HG02973 (cell line): ENCODE measurements around the gene CDIPT.
"Not testable (repeated sequence)": the region's sequence is repeated elsewhere in the genome, so short reads cannot be mapped to it uniquely, and the experiment has no call there.

Source experiments
- ATAC-seq: cut with Tn5 transposase; IDR thresholded peaks from one replicate; pipeline ENCODE4 v1.9.1; 2021; ENCODE audit warnings: moderate library complexity; ENCODE audit not compliant: unreplicated experiment

The CDIPT gene

DNA sequence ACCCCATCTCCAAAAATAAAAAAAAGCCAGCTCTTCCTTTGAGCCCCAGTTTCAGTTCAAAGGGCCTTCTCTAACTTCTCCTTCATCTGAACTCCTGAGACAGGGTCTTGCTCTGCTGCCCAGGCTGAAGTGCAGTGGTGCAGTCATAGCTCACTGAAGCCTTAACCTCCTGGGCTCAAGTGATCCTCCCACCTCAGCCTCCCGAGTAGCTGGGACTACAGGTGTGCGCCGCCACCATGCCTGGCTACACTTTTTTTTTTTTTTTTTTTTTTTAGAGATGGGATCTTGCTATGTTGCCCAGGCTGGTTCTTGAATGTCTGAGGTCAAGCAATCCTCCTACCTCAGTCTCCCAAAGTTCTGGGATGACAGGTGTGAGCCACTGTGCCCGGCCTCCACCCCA is 29.8 kb downstream of the CDIPT start:
- not testable (repeated sequence) for ATAC-seq

DNA sequence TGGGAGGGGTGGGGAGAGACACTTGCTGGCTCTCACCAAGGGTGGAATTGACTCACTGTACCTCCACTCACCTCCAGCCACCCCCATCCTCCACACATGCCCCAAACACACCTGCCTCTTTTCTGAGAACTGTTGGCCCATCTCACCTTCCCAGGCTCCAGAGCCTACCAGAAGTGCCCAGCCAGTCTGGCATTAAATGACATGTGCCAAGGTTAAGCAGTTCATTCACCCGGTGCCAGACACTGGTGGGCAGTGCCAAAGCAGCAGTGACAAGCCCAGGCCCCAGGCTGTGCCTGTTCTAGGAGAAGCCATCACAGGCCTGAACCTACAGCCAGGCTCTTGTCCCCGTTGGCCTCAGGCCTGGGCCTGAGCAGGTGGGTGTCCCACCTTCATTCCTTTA is 31.5 kb downstream of the CDIPT start:
- no peak for ATAC-seq

GRCh38 chr16:29830774-29831173 is 32.3 kb downstream of the CDIPT start:
- ATAC-seq, result no peak

- no peak for ATAC-seq
Measured at GRCh38 chr16:29826342-29826695, 36.7 kb downstream of the CDIPT start.

- ATAC-seq, result no peak
Measured at GRCh38 chr16:29825145-29826044, 37.6 kb downstream of the CDIPT start.

DNA sequence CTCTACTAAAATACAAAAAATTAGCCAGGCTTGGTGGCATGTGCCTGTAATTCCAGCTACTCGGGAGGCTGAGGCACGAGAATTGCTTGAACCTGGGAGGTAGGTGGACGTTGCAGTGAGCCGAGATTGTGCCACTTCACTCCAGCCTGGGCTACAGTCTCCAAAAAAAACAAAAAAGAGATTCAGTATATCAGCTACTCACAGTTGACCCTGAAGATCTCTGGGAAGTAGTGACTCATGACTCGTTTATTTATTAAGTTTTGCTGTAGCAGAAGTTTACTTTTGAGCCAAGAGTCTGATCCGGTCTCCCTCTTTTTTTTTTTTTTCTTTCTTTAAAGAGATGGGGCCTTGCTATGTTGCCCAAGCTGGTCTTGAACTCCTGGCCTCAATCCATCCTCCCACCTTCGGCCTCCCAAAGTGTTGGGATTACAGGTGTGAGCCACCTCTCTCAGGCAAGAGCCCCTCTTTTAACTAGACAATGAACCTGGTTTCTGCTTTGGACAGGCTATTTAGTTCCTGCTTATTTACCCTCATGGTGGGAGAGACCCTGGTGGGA is 38.4 kb downstream of the CDIPT start:
- ATAC-seq, result no peak

DNA sequence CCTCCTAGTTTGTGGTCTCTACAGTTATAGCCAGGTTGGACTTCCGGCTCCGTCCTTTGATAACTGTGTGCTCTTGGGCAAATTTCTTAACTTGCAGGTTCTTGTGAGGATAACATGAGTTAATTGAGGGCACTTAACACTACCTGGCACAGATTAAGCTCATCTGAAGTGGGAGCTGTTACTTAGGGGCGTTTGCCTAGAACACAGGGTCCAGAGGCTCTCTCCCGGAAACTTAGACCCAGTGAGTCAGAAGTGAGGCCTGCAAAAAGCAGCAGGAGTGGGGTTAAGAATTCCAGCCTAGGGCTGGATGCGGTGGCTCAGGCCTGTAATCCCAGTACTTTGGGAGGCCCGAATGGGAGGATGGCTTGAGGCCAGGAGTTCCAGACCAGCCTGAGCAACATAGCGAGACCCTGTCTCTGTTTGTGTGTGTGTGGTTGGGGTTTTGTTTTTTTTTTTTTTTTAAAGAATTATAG is 41.3 kb downstream of the CDIPT start:
- ATAC-seq, result no peak

- peak; percentile 34 for ATAC-seq
Measured at GRCh38 chr16:29820730-29821642, 42.0 kb downstream of the CDIPT start.

DNA sequence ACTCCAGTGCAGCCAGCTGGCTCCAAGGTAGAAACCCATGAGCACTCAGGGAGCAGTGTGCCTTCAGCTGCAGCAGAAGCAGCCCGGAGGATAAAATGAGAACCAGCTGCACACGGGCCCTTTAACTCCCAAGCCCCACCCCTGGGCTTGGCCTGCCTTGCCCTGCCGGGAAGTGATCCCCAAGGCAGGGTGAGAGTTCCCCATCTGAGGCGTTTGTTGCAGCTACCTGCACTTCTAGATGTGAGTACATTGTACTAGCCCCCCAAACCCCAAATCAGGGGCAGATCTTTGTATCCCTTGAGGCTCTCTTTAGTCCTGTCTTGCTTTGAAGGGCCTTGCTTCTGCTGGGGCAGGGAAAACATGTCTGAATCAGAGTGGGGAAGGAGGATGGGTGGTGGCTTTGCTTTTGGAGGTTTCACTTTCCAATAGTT is 42.7 kb downstream of the CDIPT start, which contains the start of gene MVP:
TSS of gene MVP (plus strand) at position 192 of the 431 bp plus-strand sequence. CDS start 10,088 bp downstream, outside the sequence.
- no peak for ATAC-seq

DNA sequence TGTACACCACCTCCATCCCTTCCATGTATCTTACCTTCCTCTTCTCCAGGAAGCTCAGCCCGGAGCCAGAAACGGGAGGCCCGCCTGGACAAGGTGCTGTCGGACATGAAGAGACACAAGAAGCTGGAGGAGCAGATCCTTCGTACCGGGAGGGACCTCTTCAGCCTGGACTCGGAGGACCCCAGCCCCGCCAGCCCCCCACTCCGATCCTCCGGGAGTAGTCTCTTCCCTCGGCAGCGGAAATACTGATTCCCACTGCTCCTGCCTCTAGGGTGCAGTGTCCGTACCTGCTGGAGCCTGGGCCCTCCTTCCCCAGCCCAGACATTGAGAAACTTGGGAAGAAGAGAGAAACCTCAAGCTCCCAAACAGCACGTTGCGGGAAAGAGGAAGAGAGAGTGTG is 43.5 kb downstream of the CDIPT start:
- ATAC-seq, result no peak

DNA sequence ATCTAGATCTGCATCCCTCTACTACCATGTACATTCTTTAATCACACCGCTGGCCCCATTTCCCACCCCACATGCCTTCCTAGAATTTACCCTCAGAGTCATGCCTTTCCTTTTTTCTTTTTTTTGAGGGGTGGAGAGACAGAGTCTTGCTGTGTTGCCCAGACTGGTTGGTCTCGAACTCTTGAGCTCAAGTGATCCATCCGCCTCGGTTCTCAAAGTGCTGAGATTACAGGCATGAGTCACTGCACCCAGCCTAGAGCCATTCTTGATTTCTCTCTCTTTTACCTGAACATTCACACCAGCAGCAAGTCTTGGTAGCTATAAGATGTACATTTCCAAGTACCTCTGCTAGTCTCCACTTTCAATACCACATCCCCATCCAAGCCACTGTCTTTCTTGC is 44.9 kb downstream of the CDIPT start:
- ATAC-seq, result no peak

GRCh38 chr16:29816694-29817441 is 46.2 kb downstream of the CDIPT start:
- ATAC-seq, result peak; percentile 3

GRCh38 chr16:29815793-29816693 is 47.0 kb downstream of the CDIPT start, which contains the start of gene PAGR1:
Gene PAGR1 (plus strand): TSS chr16:29816152. CDS start chr16:29816526, 374 bp downstream.
- peak; percentile 43 for ATAC-seq

DNA sequence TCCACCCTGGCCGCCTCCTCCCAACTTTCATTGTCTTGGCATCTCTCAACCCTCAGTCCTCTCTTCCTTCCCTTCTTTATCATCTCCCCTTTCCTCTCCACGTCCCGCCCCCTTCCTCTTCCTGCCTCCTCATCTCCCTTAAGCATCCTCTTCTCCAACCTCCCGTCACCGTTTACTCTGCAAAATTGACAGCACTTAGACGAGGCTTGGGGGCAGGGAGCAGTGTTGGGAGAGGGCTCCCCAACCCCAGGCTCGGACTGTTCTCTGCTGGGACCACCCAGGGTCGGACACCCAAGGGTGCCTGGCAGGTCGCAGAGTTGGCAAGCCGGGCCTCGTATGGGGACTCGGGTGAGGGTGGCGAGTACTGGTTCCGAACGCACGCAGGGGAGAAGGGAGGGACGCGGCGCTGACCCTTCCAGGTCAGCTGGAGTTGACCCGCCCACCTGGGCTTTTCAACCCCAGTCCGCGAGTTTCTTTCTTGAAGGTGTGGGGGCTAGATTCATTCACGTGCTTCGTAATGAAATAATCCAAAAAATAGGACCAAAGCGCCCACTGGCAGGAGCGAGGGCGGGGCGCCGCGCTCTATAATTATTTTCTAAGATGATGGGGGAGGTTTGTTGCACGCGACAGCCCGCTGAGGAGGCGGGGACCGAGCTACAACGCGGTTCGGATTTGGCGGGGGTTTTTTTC is 47.8 kb downstream of the CDIPT start:
- no peak for ATAC-seq

- ATAC-seq, result no peak
Measured at GRCh38 chr16:29814592-29814991, 48.4 kb downstream of the CDIPT start.

DNA sequence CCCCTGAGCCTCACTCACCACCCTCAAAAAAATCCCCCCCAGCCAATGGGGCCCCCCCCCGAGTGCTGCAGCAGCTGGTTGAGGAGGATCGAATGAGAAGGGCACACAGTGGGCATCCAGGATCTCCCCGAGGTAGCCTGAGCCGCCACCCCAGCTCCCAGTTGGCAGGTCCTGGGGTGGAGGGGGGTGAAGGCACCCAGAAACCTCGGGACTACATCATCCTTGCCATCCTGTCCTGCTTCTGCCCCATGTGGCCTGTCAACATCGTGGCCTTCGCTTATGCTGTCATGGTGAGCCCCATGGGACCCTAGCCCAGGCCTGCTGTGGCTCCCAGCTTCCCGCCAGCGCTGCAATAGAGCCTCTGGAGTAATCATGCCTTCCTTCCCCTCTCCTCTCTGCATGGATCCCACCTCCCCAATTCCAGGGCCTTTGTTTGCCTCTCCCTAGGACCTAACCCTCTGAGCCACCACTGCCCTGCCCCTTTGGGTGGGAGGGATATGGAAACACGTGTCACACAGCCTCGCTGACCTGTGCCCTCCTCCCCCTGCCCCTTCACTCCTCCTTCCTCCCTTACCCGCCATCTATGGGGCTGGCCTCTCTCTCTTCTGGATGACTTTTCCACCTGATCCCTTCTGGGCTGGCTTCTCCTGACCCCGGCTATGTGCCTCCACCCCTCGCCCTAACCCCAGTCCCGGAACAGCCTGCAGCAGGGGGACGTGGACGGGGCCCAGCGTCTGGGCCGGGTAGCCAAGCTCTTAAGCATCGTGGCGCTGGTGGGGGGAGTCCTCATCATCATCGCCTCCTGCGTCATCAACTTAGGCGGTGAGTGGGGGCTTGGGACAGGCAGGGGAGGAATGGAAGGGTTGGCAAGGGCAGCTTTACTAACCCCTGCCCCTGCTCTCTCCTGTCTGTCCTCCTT is 49.1 kb downstream of the CDIPT start:
- no peak for ATAC-seq

DNA sequence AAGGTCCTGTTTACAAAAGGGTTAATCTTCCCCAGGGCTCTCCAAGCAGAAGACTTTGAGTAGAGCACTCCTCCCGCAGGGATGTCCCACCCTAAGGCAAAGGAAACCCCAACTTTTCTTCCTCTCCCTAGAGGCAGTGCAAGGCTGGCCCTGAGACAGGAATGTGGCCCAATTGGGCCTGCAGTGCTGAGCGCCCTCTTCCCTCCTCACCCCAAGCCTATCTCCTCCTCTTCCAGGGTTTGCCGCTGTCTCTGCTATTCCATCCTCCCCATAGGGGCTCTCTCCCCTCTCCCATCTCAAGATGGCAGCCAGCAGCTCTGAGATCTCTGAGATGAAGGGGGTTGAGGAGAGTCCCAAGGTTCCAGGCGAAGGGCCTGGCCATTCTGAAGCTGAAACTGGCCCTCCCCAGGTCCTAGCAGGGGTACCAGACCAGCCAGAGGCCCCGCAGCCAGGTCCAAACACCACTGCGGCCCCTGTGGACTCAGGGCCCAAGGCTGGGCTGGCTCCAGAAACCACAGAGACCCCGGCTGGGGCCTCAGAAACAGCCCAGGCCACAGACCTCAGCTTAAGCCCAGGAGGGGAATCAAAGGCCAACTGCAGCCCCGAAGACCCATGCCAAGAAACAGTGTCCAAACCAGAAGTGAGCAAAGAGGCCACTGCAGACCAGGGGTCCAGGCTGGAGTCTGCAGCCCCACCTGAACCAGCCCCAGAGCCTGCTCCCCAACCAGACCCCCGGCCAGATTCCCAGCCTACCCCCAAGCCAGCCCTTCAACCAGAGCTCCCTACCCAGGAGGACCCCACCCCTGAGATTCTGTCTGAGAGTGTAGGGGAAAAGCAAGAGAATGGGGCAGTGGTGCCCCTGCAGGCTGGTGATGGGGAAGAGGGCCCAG is 50.0 kb downstream of the CDIPT start:
- ATAC-seq, result no peak
